Spleen (tissue), 7 donors: Measurements from ENCODE around the gene BTD.

Experiments
- CTCF ChIP-seq, 11 experiments: fragments of 200-600 bp in 7 of 11; fragments of 450-650 bp in 4 of 11; sonication (generic) in 4 of 11; IDR thresholded peaks in 8 of 11; conservative IDR thresholded peaks in 3 of 11; 1 replicate in 7 of 11; 2 replicates in 4 of 11; pipeline versions ENCODE4 v1.4.0 to v1.8.0; 2016 to 2021; ENCODE audit warnings: antibody characterized with exemption in 11 of 11, inconsistent platforms in 4 of 11, mild to moderate bottlenecking in 1 of 11
- POLR2A ChIP-seq, 3 donors: fragments of 450-650 bp; IDR thresholded peaks; one replicate each; pipeline ENCODE4 v1.5.1; 2017; ENCODE audit warnings: antibody characterized with exemption in 3 of 3, mild to moderate bottlenecking in 1 of 3
- donor health status: DM: no; HTN: no; CAD: no; lungs with moderate emphysema.
- donor health status: DM: no; HTN: no; CAD: no.
- donor health status: DM: no; HTN: no; CAD: no.

- TF ChIP-seq CTCF (IDR thresholded peaks at IDR 0.05 in 8 of 11, conservative IDR thresholded peaks at IDR 0.05 in 3 of 11) (no peak), POLR2A (IDR thresholded peaks at IDR 0.05) (no peak)
These were observed 81.1 kb downstream of the BTD start for GRCh38 chr3:15682561-15683185.
